ENCODE measurements around the gene TMEM219.

DNA sequence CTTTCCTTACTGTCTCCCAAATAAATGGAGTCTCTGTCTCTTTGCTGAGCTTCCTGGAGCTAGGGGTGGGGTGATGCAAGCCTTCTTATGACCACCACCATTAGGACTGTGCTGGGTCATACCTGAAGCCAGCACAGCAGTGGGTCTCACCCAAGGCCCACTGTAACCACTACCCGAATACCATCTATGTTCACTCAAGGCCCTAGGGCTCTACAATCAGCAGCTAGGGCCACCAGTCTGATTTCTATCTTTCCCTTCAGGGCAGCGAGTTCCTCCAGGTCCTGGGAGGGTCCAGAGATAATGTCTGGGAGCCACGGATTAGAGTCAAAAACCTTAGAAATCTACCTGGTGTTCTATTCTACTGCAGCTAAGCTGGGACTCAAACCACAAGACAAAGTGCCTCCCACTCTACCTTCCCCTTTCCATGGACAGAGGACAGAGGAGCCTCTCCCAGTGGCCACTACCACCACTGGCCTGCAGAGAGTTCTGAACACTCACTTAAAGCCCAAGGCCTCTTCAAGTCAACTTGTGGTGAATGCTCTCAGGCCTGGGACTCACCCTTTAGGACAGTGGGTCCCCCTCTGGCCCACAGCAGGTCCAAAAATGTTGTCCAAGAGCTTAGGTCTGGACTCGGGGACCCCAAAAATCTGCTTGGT, 10.9 kb upstream of the TMEM219 start:
- no peak for TF ChIP-seq GATA2 (IDR thresholded peaks at IDR 0.05; ENCODE audit: low read depth, low read length)
- no peak for TF ChIP-seq GATA3 (IDR thresholded peaks at IDR 0.05; ENCODE audit: low read depth, low read length)

Measured in SH-SY5Y (cell line).